Measurements from ENCODE around the gene CYP4A22.
"Not testable (repeated sequence)": the region's sequence is repeated elsewhere in the genome, so short reads cannot be mapped to it uniquely, and the experiment has no call there.

The CYP4A22 gene

GRCh38 chr1:47137925-47138615, 829 bp downstream of the CYP4A22 start:
- TF ChIP-seq POLR2A (IDR thresholded peaks at IDR 0.05; ENCODE audit: low read depth, low read length) = no peak
- DNase-seq (ENCODE audit: insufficient read length, low spot score) = no peak
- FAIRE-seq = no peak

GRCh38 chr1:47140358-47140757, 3.1 kb downstream of the CYP4A22 start:
- DNase-seq (ENCODE audit: insufficient read length, low spot score); FAIRE-seq: not testable (repeated sequence)

DNA sequence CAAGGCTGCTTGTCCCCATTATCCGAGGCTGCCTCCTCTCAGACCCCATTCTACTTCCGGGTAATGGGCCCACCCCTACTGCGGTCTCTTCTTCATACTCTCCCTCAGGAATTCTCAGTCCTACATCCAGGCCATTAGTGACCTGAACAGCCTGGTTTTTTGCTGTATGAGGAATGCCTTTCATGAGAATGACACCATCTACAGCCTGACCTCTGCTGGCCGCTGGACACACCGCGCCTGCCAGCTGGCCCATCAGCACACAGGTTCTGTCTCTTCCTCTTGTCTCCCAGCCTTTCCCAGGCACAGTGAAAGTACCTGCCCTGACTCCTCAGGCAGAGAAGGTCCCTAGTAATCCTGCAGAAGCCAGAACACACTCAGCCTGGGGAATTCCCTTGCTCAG, 6.4 kb downstream of the CYP4A22 start:
- not testable (repeated sequence) for FAIRE-seq

GRCh38 chr1:47146495-47146894, 9.3 kb downstream of the CYP4A22 start:
- DNase-seq (ENCODE audit: insufficient read length, low spot score); FAIRE-seq: not testable (repeated sequence)

More for the DNA sequence above, 6.4 kb downstream of the CYP4A22 start:
- DNase-seq (ENCODE audit: insufficient read length, low spot score) = not testable (repeated sequence)

DNA sequence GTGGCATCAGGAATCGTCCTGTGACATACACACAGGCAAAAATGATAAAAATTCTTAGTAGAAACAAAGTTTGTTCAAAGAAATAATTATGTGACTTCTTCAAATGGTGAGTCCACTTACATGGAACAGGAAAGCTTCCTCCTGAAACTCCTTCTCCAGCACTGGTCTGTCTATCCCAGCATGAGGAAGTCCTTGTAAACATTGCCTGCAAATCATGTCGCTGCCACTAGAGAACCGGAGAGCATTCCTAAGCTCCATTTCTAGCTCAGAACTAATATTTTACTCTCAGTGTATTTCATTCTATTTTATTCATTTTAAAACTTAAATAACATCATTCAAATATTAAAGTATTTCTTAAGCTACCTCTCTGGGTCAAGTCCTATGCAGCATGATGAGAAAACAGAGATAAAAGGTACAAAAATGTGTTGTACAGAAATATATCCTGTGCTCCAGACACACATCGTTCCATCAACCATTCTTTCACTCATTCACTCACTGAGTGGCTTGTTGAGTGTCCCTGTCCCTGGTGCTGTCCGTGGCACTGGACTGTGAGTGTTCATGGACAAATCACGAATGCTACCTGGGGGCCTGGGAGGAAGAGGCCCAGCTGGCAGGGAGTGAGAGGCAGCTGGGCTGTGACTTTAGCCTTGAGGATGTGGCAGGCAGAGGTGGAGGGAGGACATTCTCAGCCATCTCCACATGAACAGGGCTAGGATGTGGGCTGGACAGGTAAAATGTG, 10.0 kb downstream of the CYP4A22 start:
- no peak for TF ChIP-seq POLR2A (IDR thresholded peaks at IDR 0.05; ENCODE audit: low read depth, low read length)
- DNase-seq (ENCODE audit: insufficient read length, low spot score) = no peak
- FAIRE-seq = no peak

- DNase-seq (ENCODE audit: insufficient read length, low spot score); FAIRE-seq: not testable (repeated sequence)
These were observed 11.9 kb downstream of the CYP4A22 start for GRCh38 chr1:47149162-47149561.

GRCh38 chr1:47156457-47156856, 19.2 kb downstream of the CYP4A22 start:
- DNase-seq (ENCODE audit: insufficient read length, low spot score); FAIRE-seq: not testable (repeated sequence)

DNA sequence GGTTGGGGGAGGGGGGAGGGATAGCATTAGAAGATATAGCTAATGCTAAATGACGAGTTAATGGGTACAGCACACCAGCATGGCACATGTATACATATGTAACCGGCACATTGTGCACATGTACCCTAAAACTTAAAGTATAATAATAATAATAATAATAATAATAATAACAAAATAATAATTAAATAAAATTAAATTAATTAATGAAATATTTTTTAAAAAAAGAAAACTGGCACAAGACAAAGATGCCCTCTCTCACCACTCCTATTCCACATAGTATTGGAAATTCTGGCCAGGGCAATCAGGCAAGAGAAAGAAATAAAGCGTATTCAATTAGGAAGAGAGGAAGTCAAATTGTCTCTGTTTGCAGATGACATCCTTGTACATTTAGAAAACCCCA, 20.7 kb downstream of the CYP4A22 start:
- DNase-seq (ENCODE audit: insufficient read length, low spot score); FAIRE-seq: not testable (repeated sequence)

DNA sequence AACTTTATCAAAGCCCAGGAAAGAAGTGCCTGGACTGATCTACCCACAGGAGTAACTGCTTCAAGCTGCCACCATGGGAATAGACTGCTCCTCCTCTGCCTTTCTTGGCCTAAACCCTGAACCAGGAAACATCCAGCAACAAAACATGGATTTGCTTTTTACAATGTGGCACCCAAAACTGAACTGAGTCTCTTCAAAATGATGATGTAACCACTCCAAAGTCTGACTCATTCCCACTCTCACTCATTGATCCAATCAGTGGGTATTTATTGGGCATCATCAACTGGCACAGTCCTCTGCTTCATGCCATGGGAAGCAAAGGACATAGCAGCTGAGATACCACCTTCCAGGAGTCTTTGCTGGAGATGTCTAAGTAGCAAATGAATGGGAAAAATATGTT, 23.5 kb downstream of the CYP4A22 start:
- DNase-seq (ENCODE audit: insufficient read length, low spot score) (no peak), FAIRE-seq (no peak)
- TF ChIP-seq POLR2A (IDR thresholded peaks at IDR 0.05; ENCODE audit: low read depth, low read length) = no peak

GRCh38 chr1:47161298-47162040, 24.2 kb downstream of the CYP4A22 start:
- DNase-seq (ENCODE audit: insufficient read length, low spot score) (no peak), FAIRE-seq (no peak)
- no peak for TF ChIP-seq POLR2A (IDR thresholded peaks at IDR 0.05; ENCODE audit: low read depth, low read length)

DNA sequence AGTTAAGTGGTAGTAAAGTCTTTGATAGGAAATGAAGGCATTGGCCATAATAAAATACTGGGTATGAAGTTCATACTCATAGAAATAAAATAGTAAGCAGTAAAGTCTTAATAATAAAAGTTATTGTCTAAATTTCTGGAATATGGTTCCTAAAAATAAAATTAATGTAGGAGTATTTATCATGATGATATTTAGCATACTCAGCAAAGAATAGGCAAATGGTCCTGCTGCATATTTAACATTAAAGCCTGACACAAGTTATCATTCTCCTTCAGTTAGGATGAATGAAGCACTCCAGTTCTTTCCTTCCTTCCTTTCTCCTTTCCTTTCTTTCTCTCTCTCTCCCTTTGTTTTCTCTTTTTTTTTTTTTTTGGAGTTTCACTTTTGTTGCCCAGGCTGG, 27.3 kb downstream of the CYP4A22 start:
- FAIRE-seq (no peak), DNase-seq (ENCODE audit: insufficient read length, low spot score) (no peak)
- no peak for TF ChIP-seq POLR2A (IDR thresholded peaks at IDR 0.05; ENCODE audit: low read depth, low read length)

GRCh38 chr1:47172782-47173181, 35.5 kb downstream of the CYP4A22 start:
- no peak for FAIRE-seq
- no peak for TF ChIP-seq POLR2A (IDR thresholded peaks at IDR 0.05; ENCODE audit: low read depth, low read length)

GRCh38 chr1:47174656-47175020, 37.4 kb downstream of the CYP4A22 start:
- no peak for FAIRE-seq
- no peak for DNase-seq (ENCODE audit: insufficient read length, low spot score)
- TF ChIP-seq POLR2A (IDR thresholded peaks at IDR 0.05; ENCODE audit: low read depth, low read length) = no peak

More at GRCh38 chr1:47172782-47173181, 35.5 kb downstream of the CYP4A22 start:
- DNase-seq (ENCODE audit: insufficient read length, low spot score) = no peak

- no peak for FAIRE-seq
- no peak for TF ChIP-seq POLR2A (IDR thresholded peaks at IDR 0.05; ENCODE audit: low read depth, low read length)
- peak; percentile 51 for DNase-seq (ENCODE audit: insufficient read length, low spot score)
These were observed 38.1 kb downstream of the CYP4A22 start for GRCh38 chr1:47175227-47175934.
